ENCODE data around the gene CXCR5.

GRCh38 chr11:118853678-118854077 lies 30.0 kb upstream of the CXCR5 start:
- no peak for TF ChIP-seq L3MBTL2 (conservative IDR thresholded peaks at IDR 0.05)
- TF ChIP-seq FOXM1 (IDR thresholded peaks at IDR 0.05; ENCODE audit: borderline replicate concordance): no peak
- TF ChIP-seq SP1 (IDR thresholded peaks at IDR 0.05): no peak
- no peak for TF ChIP-seq ELF4 (IDR thresholded peaks at IDR 0.05)
- no peak for TF ChIP-seq LEF1 (IDR thresholded peaks at IDR 0.05; ENCODE audit: borderline replicate concordance)
- no peak for TF ChIP-seq BHLHE40 (IDR thresholded peaks at IDR 0.05; ENCODE audit: borderline replicate concordance)
- no peak for TF ChIP-seq NFRKB (IDR thresholded peaks at IDR 0.05)

Measured in HEK293T (cell line).